WERI-Rb-1 (cell line): ENCODE data around the gene PRAMEF1.
"Not testable (repeated sequence)": the region's sequence is repeated elsewhere in the genome, so short reads cannot be mapped to it uniquely, and the experiment has no call there.

Experiments used
- DNase-seq: peaks from one replicate; pipeline ENCODE4 v3.0.0-alpha.2; 2020
- H3K27ac ChIP-seq: fragments of 250-450 bp; sonication (Bioruptor Pico); 2 replicates; pipeline ENCODE4 v1.5.1; 2020; ENCODE audit warnings: mild to moderate bottlenecking, moderate library complexity
- H3K27me3 ChIP-seq: fragments of 250-450 bp; sonication (Bioruptor Pico); 2 replicates; pipeline ENCODE4 v1.5.1; 2021; ENCODE audit warnings: mild to moderate bottlenecking, low read depth, moderate library complexity; ENCODE audit not compliant: insufficient read depth, severe bottlenecking
- H3K36me3 ChIP-seq: fragments of 250-450 bp; sonication (Bioruptor Pico); 2 replicates; pipeline ENCODE4 v1.5.1; 2020; ENCODE audit warnings: mild to moderate bottlenecking, moderate library complexity
- H3K4me3 ChIP-seq: 2 replicates; pipeline ENCODE4 v1.5.1; 2011; ENCODE audit warnings: low read depth, mild to moderate bottlenecking, control low read depth, low read length
- H3K9me3 ChIP-seq: fragments of 250-450 bp; sonication (Bioruptor Pico); 2 replicates; pipeline ENCODE4 v1.5.1; 2021; ENCODE audit warnings: mild to moderate bottlenecking, moderate library complexity; ENCODE audit not compliant: severe bottlenecking
- CTCF ChIP-seq: IDR thresholded peaks from 2 replicates; pipeline ENCODE4 v1.5.1; 2011; ENCODE audit warnings: low read depth, mild to moderate bottlenecking, control low read depth, inconsistent platforms, low read length

PRAMEF1 gene

GRCh38 chr1:12791097-12791496, at the start of gene PRAMEF1:
Gene PRAMEF1, plus strand, starts transcription at chr1:12791397. Its CDS starts 1,831 bp downstream, at chr1:12793228.
- not testable (repeated sequence) for H3K9me3 ChIP-seq, H3K4me3 ChIP-seq, H3K36me3 ChIP-seq, H3K27ac ChIP-seq, DNase-seq, H3K27me3 ChIP-seq

GRCh38 chr1:12741946-12742345, 49.3 kb upstream of the PRAMEF1 start:
- peaks cover 68% of the 10 kb centered on the region for H3K27me3 ChIP-seq
- DNase-seq: no peak
- H3K4me3 ChIP-seq: no peak overlapping the region
- no peak for TF ChIP-seq CTCF
- no peaks in the 10 kb centered on the region for H3K9me3 ChIP-seq
- no peaks in the 10 kb centered on the region for H3K36me3 ChIP-seq
- H3K27ac ChIP-seq: no peak overlapping the region

- no peak overlapping the region for H3K4me3 ChIP-seq
- no peak overlapping the region for H3K27ac ChIP-seq
- no peaks in the 10 kb centered on the region for H3K36me3 ChIP-seq
- H3K9me3 ChIP-seq: peaks cover 10% of the 10 kb centered on the region
- no peak for DNase-seq
- TF ChIP-seq CTCF: no peak
- H3K27me3 ChIP-seq: peaks cover 46% of the 10 kb centered on the region
These were observed 45.8 kb upstream of the PRAMEF1 start for GRCh38 chr1:12745126-12745991.

GRCh38 chr1:12745992-12746323, 45.2 kb upstream of the PRAMEF1 start, which contains the start of gene CFAP107:
Gene CFAP107, plus strand, starts transcription at chr1:12746200. Its CDS starts 231 bp downstream, at chr1:12746431.
- no peak within 1 kb of the TSS for H3K4me3 ChIP-seq
- TF ChIP-seq CTCF: no peak
- no peak within 1 kb of the TSS for H3K27ac ChIP-seq
- H3K36me3 ChIP-seq: no peaks in the 10 kb centered on the region
- peaks cover 10% of the 10 kb centered on the region for H3K9me3 ChIP-seq
- DNase-seq: no peak
- H3K27me3 ChIP-seq: peaks cover 47% of the 10 kb centered on the region

- Histone ChIP-seq H3K36me3 (no peaks in the 10 kb centered on the region), H3K4me3 (no peak overlapping the region), H3K27ac (no peak overlapping the region), H3K27me3 (peaks cover 44% of the 10 kb centered on the region), H3K9me3 (peaks cover 10% of the 10 kb centered on the region)
- TF ChIP-seq CTCF: no peak
- no peak for DNase-seq
These were observed 42.3 kb upstream of the PRAMEF1 start for GRCh38 chr1:12748778-12749355.

- peaks cover 79% of the 10 kb centered on the region for H3K27me3 ChIP-seq
- H3K4me3 ChIP-seq: no peak overlapping the region
- no peaks in the 10 kb centered on the region for H3K9me3 ChIP-seq
- no peak overlapping the region for H3K27ac ChIP-seq
- H3K36me3 ChIP-seq: no peaks in the 10 kb centered on the region
- TF ChIP-seq CTCF: no peak
- no peak for DNase-seq
These were observed 36.5 kb upstream of the PRAMEF1 start for GRCh38 chr1:12754738-12755137.
